ENCODE results near the gene C1orf167.
"Not testable (repeated sequence)": the region's sequence is repeated elsewhere in the genome, so short reads cannot be mapped to it uniquely, and the experiment has no call there.

The C1orf167 gene

GRCh38 chr1:11802973-11803885, 41.2 kb downstream of the C1orf167 start:
- in situ Hi-C loops (cut with HindIII; ENCODE audit: low sequenced_read_pairs): no loop called here
- H3K4me3 ChIP-seq (ENCODE audit: low read depth, low read length): peak overlapping the region; percentile 58
- peak; percentile 97 for DNase-seq (ENCODE audit: low read depth, low spot score)
- TF ChIP-seq CTCF (IDR thresholded peaks at IDR 0.05; ENCODE audit: low read depth, low read length): no peak

- H3K4me3 ChIP-seq (ENCODE audit: low read depth, low read length): peak overlapping the region; percentile 61
- DNase-seq (ENCODE audit: low read depth, low spot score); in situ Hi-C loops (cut with HindIII; ENCODE audit: low sequenced_read_pairs): not testable (repeated sequence)
These were observed 42.1 kb downstream of the C1orf167 start for GRCh38 chr1:11803924-11804665.

GRCh38 chr1:11804666-11805421, 42.9 kb downstream of the C1orf167 start:
- peak; percentile 56 for DNase-seq (ENCODE audit: low read depth, low spot score)
- H3K4me3 ChIP-seq (ENCODE audit: low read depth, low read length): peak overlapping the region; percentile 61
- in situ Hi-C loops (cut with HindIII; ENCODE audit: low sequenced_read_pairs): no loop called here
- no peak for TF ChIP-seq CTCF (IDR thresholded peaks at IDR 0.05; ENCODE audit: low read depth, low read length)

DNA sequence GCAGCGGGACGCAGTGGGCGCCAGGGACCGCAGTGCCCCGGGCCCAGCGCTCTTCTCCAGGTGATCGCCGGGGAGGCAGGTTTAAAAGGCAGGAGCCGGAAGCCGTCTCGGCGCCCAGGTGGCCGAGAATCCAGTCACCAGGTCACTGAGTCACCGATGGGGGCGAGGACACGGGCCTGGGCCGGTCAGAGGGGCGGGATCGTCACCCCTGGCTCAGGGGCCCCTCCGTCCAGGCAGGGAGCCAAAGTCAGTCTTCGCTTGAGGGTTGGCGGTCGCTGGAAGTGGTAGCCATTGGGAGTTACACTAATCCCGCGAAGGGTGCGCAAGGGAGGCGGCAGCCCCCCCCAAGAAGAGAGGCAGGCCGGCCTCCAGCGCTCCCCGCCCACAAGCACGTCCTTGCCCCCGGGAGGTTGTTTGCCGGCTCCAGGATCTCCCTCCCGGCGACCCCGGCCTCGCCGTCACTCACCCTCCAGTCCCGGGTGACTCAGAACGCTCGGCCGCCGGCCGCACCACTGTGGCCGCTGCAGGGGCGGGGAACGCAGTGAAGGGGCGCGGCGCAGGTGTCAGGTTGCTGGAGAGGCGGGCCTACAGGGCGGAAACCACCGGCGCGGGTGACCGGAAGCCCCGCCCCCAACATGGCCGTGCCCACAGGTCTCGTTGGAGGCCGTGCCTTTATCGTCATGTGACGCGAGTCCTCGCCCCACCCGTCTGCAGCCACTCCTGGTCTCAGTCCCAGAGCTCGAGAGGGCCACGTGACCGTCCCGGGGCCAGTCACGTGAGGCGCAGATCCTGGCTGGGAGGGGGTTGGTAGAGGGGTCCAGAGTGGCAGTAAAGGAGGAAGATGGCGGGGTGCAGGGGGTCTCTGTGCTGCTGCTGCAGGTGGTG, 43.7 kb downstream of the C1orf167 start, which contains the start of the genes CLCN6 and MTHFR:
CLCN6 (plus strand) TSS at position 770 of the 885 bp plus-strand sequence; CDS start at position 842, 72 bp downstream.
MTHFR (minus strand) TSS at position 543 of the 885 bp plus-strand sequence. CDS start 2,848 bp downstream, outside the sequence.
- DNase-seq (ENCODE audit: low read depth, low spot score): peak; percentile 100
- peak within 1 kb of the TSS; percentile 61 for H3K4me3 ChIP-seq (ENCODE audit: low read depth, low read length)
- TF ChIP-seq CTCF (IDR thresholded peaks at IDR 0.05; ENCODE audit: low read depth, low read length): no peak
- in situ Hi-C loops (cut with HindIII; ENCODE audit: low sequenced_read_pairs): no loop called here

GRCh38 chr1:11806307-11806936, 44.4 kb downstream of the C1orf167 start:
- DNase-seq (ENCODE audit: low read depth, low spot score): no peak
- TF ChIP-seq CTCF (IDR thresholded peaks at IDR 0.05; ENCODE audit: low read depth, low read length): no peak

GRCh38 chr1:11807133-11807532, 45.1 kb downstream of the C1orf167 start:
- in situ Hi-C loops (cut with HindIII; ENCODE audit: low sequenced_read_pairs): no loop called here
- H3K4me3 ChIP-seq (ENCODE audit: low read depth, low read length): peak overlapping the region; percentile 61
- no peak for DNase-seq (ENCODE audit: low read depth, low spot score)
- TF ChIP-seq CTCF (IDR thresholded peaks at IDR 0.05; ENCODE audit: low read depth, low read length): no peak

More at GRCh38 chr1:11806307-11806936, 44.4 kb downstream of the C1orf167 start:
- in situ Hi-C loops (cut with HindIII; ENCODE audit: low sequenced_read_pairs): no loop called here
- H3K4me3 ChIP-seq (ENCODE audit: low read depth, low read length): peak overlapping the region; percentile 61
